Measurements from ENCODE around the gene MAP1B.

The MAP1B gene

GRCh38 chr5:72096602-72097188 lies 10.6 kb upstream of the MAP1B start:
- no peak for DNase-seq (ENCODE audit: low spot score)

GRCh38 chr5:72101828-72102227 lies 5.4 kb upstream of the MAP1B start:
- no peak for DNase-seq (ENCODE audit: low spot score)

- DNase-seq (ENCODE audit: low spot score), result no peak
Measured at GRCh38 chr5:72106817-72107130, 501 bp upstream of the MAP1B start.

GRCh38 chr5:72107901-72108201 lies 576 bp downstream of the MAP1B start:
- no peak for DNase-seq (ENCODE audit: low spot score)

GRCh38 chr5:72108202-72109061 lies 1.2 kb downstream of the MAP1B start:
- DNase-seq (ENCODE audit: low spot score), result no peak

- DNase-seq (ENCODE audit: low spot score), result no peak
Measured at GRCh38 chr5:72109062-72109411, 1.8 kb downstream of the MAP1B start.

GRCh38 chr5:72109625-72110024 lies 2.4 kb downstream of the MAP1B start:
- DNase-seq (ENCODE audit: low spot score), result no peak

- DNase-seq (ENCODE audit: low spot score), result no peak
Measured at GRCh38 chr5:72110394-72111013, 3.2 kb downstream of the MAP1B start.

GRCh38 chr5:72112389-72112788 lies 5.1 kb downstream of the MAP1B start:
- no peak for DNase-seq (ENCODE audit: low spot score)

- DNase-seq (ENCODE audit: low spot score), result no peak
Measured at GRCh38 chr5:72114629-72115028, 7.4 kb downstream of the MAP1B start.

- no peak for DNase-seq (ENCODE audit: low spot score)
Measured at GRCh38 chr5:72115296-72115695, 8.0 kb downstream of the MAP1B start.

GRCh38 chr5:72117307-72117706 lies 10.0 kb downstream of the MAP1B start:
- no peak for DNase-seq (ENCODE audit: low spot score)

GRCh38 chr5:72121052-72121779 lies 13.9 kb downstream of the MAP1B start:
- no peak for DNase-seq (ENCODE audit: low spot score)

GRCh38 chr5:72121780-72122445 lies 14.6 kb downstream of the MAP1B start:
- no peak for DNase-seq (ENCODE audit: low spot score)

- DNase-seq (ENCODE audit: low spot score), result no peak
Measured at GRCh38 chr5:72122602-72123001, 15.3 kb downstream of the MAP1B start.

GRCh38 chr5:72123764-72124376 lies 16.6 kb downstream of the MAP1B start:
- no peak for DNase-seq (ENCODE audit: low spot score)

- DNase-seq (ENCODE audit: low spot score), result no peak
Measured at GRCh38 chr5:72125271-72125940, 18.1 kb downstream of the MAP1B start.

- DNase-seq (ENCODE audit: low spot score), result no peak
Measured at GRCh38 chr5:72125941-72126620, 18.8 kb downstream of the MAP1B start.

GRCh38 chr5:72126796-72127195 lies 19.5 kb downstream of the MAP1B start:
- DNase-seq (ENCODE audit: low spot score), result no peak

- DNase-seq (ENCODE audit: low spot score), result no peak
Measured at GRCh38 chr5:72129725-72130124, 22.4 kb downstream of the MAP1B start.

GRCh38 chr5:72130351-72130761 lies 23.1 kb downstream of the MAP1B start:
- no peak for DNase-seq (ENCODE audit: low spot score)
